Measurements from ENCODE around the gene SRP54.

DNA sequence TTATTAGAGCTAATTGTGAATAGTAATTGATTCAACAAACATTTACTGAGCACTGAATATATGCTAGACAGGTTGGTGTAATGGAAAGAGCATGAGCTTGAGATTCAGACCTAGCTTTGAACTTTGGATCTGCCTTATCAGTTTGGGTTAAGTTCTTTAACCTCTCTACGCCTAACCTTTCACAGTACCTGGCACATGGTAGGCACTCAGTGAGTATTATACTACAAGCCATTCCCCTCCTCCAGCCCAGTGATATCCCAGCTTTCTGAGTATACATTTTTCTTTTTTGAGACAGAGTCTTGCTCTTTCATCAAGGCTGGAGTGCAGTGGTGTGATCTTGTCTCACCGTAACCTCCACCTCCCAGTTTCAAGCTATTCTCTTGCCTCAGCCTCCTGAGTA lies 95.3 kb downstream of the SRP54 start:
- TF ChIP-seq, protein P1, sequence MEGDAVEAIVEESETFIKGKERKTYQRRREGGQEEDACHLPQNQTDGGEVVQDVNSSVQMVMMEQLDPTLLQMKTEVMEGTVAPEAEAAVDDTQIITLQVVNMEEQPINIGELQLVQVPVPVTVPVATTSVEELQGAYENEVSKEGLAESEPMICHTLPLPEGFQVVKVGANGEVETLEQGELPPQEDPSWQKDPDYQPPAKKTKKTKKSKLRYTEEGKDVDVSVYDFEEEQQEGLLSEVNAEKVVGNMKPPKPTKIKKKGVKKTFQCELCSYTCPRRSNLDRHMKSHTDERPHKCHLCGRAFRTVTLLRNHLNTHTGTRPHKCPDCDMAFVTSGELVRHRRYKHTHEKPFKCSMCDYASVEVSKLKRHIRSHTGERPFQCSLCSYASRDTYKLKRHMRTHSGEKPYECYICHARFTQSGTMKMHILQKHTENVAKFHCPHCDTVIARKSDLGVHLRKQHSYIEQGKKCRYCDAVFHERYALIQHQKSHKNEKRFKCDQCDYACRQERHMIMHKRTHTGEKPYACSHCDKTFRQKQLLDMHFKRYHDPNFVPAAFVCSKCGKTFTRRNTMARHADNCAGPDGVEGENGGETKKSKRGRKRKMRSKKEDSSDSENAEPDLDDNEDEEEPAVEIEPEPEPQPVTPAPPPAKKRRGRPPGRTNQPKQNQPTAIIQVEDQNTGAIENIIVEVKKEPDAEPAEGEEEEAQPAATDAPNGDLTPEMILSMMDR (conservative IDR thresholded peaks at IDR 0.05), result no peak
- TF ChIP-seq ZFX (IDR thresholded peaks at IDR 0.05), result no peak

Measured in C4-2B (cell line).